Activated T-cell treated with anti-CD3 and anti-CD28 coated beads, Interleukin-2, amount 50 U/mL, for 24 hours (primary cell): Measurements from ENCODE around the gene TBX10.

ENCODE experiments used
- DNase-seq: peaks from one replicate; pipeline ENCODE4 v3.0.0-alpha.2; 2020
- H3K27ac Mint-ChIP-seq: 2 replicates; pipeline ENCODE4 v1.8.0; 2020; ENCODE audit warnings: mild to moderate bottlenecking, mixed read lengths
- H3K27me3 Mint-ChIP-seq: 2 replicates; pipeline ENCODE4 v1.8.0; 2020; ENCODE audit warnings: mixed read lengths
- H3K36me3 Mint-ChIP-seq: 2 replicates; pipeline ENCODE4 v1.8.0; 2020; ENCODE audit warnings: low read depth, mixed read lengths
- H3K4me1 Mint-ChIP-seq: 2 replicates; pipeline ENCODE4 v1.8.0; 2020; ENCODE audit warnings: low read depth, mixed read lengths
- H3K4me3 Mint-ChIP-seq: 2 replicates; pipeline ENCODE4 v1.8.0; 2020; ENCODE audit warnings: mild to moderate bottlenecking, moderate library complexity, mixed read lengths
- H3K9me3 Mint-ChIP-seq: 2 replicates; pipeline ENCODE4 v1.8.0; 2020; ENCODE audit warnings: mixed read lengths

Gene TBX10

DNA sequence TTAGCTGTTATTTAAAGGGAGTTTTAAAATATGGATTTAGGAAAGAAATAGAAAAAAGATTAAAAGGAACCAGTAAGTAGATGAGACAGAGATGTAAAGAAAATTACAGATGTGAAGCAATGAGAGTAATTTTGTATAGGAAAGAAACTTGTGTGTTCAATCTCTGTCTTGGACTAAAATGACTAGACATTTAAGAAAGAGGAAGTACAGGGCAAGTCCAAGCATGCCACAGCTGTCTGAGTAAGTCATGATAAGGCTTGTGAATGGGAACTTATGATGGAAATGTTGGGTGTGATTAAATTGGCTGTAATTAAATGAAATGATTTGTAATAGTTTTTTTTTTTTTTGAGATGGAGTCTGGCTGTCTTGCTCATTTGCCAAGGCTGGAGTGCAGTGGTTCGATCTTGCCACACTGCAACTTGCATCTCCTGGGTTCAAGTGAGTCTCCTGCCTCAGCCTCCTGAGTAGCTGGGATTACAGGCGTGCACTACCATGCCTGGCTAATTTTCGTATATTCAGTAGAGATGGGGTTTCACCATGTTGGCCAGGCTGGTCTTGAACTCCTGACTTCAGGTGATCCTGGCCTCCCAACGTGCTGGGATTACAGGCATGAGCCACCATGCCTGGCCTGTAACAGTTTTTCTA is 16.8 kb upstream of the TBX10 start:
- Mint-ChIP-seq H3K27me3 (no peaks in the 10 kb centered on the region), H3K9me3 (no peaks in the 10 kb centered on the region), H3K36me3 (no peaks in the 10 kb centered on the region), H3K27ac (no peak overlapping the region), H3K4me3 (no peak overlapping the region), H3K4me1 (peaks cover 13% of the 10 kb centered on the region)
- DNase-seq, result no peak

- no peak overlapping the region for H3K4me3 Mint-ChIP-seq
- H3K4me1 Mint-ChIP-seq, result peaks cover 30% of the 10 kb centered on the region
- DNase-seq, result peak; percentile 3
- H3K36me3 Mint-ChIP-seq, result no peaks in the 10 kb centered on the region
- no peaks in the 10 kb centered on the region for H3K9me3 Mint-ChIP-seq
- no peaks in the 10 kb centered on the region for H3K27me3 Mint-ChIP-seq
- H3K27ac Mint-ChIP-seq, result no peak overlapping the region
These were observed 14.7 kb upstream of the TBX10 start for GRCh38 chr11:67654225-67654624.

DNA sequence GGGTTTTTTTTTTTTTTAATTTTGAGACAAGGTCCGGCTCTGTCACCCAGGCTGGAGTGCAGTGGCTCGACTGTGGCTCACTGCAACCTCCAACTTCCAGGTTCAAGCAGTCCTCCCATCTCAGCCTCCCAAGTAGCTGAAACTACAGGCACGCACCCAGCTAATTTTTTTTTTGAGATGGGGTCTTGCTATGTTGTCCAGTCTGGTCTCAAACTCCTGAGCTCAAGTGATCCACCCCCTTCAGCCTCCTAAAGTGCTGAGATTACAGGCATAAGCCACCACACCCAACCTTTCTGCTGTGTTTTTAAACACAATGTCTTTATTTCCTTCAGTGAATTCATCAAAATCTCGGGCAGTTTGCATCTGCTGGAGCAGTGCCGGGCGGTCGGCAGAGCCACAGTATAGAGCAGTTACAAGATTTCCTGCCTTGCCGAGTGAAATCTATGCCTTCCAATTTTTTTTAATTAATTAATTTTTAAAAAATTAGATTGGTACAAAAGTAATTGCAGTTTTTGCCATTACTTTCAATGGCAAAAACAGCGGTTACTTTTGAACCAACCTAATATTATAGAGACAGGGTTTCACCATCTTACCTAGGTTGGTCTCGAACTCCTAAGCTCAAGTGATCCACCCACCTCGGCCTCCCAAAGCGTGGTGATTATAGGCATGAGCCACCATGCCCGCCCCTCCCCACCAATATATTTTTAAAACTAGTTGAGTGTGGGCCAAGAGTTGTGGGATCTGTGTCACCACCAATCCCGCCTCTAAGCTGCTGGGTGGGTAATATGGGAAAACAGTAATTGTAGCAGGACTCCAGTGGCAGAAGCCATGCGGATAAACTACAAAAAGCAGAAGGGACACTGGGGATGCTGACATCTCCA is 13.6 kb upstream of the TBX10 start:
- H3K9me3 Mint-ChIP-seq, result no peaks in the 10 kb centered on the region
- peak; percentile 5 for DNase-seq
- no peak overlapping the region for H3K4me3 Mint-ChIP-seq
- peaks cover 38% of the 10 kb centered on the region for H3K4me1 Mint-ChIP-seq
- H3K36me3 Mint-ChIP-seq, result no peaks in the 10 kb centered on the region
- H3K27ac Mint-ChIP-seq, result no peak overlapping the region
- no peaks in the 10 kb centered on the region for H3K27me3 Mint-ChIP-seq

GRCh38 chr11:67651976-67652781 is 12.6 kb upstream of the TBX10 start:
- no peak overlapping the region for H3K27ac Mint-ChIP-seq
- H3K36me3 Mint-ChIP-seq, result no peaks in the 10 kb centered on the region
- peaks cover 39% of the 10 kb centered on the region for H3K4me1 Mint-ChIP-seq
- H3K9me3 Mint-ChIP-seq, result no peaks in the 10 kb centered on the region
- no peak for DNase-seq
- no peak overlapping the region for H3K4me3 Mint-ChIP-seq
- H3K27me3 Mint-ChIP-seq, result no peaks in the 10 kb centered on the region

GRCh38 chr11:67649634-67650510 is 10.3 kb upstream of the TBX10 start:
- Mint-ChIP-seq H3K36me3 (no peaks in the 10 kb centered on the region), H3K4me1 (peaks cover 50% of the 10 kb centered on the region), H3K27me3 (peaks cover 4% of the 10 kb centered on the region), H3K27ac (peak overlapping the region; percentile 92), H3K4me3 (peak overlapping the region; percentile 82), H3K9me3 (no peaks in the 10 kb centered on the region)
- no peak for DNase-seq

DNA sequence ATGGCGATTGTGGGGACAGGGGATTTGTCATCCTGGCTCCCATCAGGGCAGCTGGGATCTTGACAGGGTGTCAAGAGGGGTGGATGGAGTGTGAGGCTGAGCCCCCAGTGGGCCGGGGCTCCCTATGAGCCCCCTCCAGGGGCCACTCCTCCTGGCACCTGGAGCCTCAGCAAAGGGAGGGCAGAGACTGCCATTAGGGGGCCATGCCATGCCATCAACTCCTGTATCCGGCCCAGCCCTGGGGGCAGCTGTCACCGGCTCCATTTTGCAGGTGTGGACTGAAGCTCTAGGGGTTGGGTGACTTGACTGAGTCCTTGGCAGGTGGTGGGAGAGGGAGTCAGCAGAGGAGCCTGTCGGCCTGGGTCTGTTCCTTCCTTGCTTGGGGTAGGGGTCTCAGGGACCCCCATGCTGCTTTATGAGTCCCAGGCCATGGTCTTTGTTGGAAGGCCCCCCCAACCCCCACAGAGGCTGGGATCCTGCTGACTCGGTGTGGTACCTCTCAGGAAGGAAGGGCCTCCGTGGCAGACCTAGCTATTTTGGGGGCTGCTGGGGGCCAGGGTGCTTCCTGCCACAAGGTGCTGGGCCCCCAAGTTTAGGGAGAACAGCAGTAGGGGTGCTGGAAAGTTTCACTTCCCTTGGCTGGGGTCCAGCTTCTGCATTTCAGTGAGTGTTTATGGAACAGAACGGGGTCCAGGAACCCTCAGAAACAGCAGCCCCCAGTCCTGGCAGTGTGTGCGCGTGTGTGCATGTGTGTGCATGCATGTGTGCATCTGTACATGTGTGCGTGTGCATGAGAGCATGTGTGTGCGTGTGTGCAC is 9.4 kb upstream of the TBX10 start:
- Mint-ChIP-seq H3K27ac (no peak overlapping the region), H3K4me1 (peaks cover 50% of the 10 kb centered on the region), H3K4me3 (no peak overlapping the region), H3K27me3 (peaks cover 4% of the 10 kb centered on the region), H3K36me3 (no peaks in the 10 kb centered on the region), H3K9me3 (peaks cover 2% of the 10 kb centered on the region)
- no peak for DNase-seq

- H3K9me3 Mint-ChIP-seq, result peaks cover 3% of the 10 kb centered on the region
- H3K27ac Mint-ChIP-seq, result peak overlapping the region; percentile 29
- peaks cover 4% of the 10 kb centered on the region for H3K27me3 Mint-ChIP-seq
- peak; percentile 64 for DNase-seq
- no peaks in the 10 kb centered on the region for H3K36me3 Mint-ChIP-seq
- H3K4me3 Mint-ChIP-seq, result no peak overlapping the region
- peaks cover 50% of the 10 kb centered on the region for H3K4me1 Mint-ChIP-seq
These were observed 8.7 kb upstream of the TBX10 start for GRCh38 chr11:67648140-67648795.

GRCh38 chr11:67647471-67647870 is 7.9 kb upstream of the TBX10 start:
- Mint-ChIP-seq H3K36me3 (no peaks in the 10 kb centered on the region), H3K4me1 (peaks cover 50% of the 10 kb centered on the region), H3K27ac (no peak overlapping the region), H3K4me3 (no peak overlapping the region), H3K9me3 (peaks cover 3% of the 10 kb centered on the region), H3K27me3 (peaks cover 4% of the 10 kb centered on the region)
- no peak for DNase-seq

GRCh38 chr11:67646535-67647336 is 7.2 kb upstream of the TBX10 start:
- H3K36me3 Mint-ChIP-seq, result no peaks in the 10 kb centered on the region
- H3K4me3 Mint-ChIP-seq, result no peak overlapping the region
- H3K27me3 Mint-ChIP-seq, result peaks cover 4% of the 10 kb centered on the region
- peak overlapping the region; percentile 72 for H3K27ac Mint-ChIP-seq
- DNase-seq, result peak; percentile 58
- peaks cover 50% of the 10 kb centered on the region for H3K4me1 Mint-ChIP-seq
- H3K9me3 Mint-ChIP-seq, result peaks cover 3% of the 10 kb centered on the region

- Mint-ChIP-seq H3K27ac (peak overlapping the region; percentile 72), H3K27me3 (peaks cover 4% of the 10 kb centered on the region), H3K4me3 (no peak overlapping the region), H3K9me3 (peaks cover 3% of the 10 kb centered on the region), H3K4me1 (peaks cover 48% of the 10 kb centered on the region), H3K36me3 (no peaks in the 10 kb centered on the region)
- DNase-seq, result no peak
These were observed 6.2 kb upstream of the TBX10 start for GRCh38 chr11:67645521-67646461.

GRCh38 chr11:67644472-67645418 is 5.2 kb upstream of the TBX10 start:
- H3K27ac Mint-ChIP-seq, result no peak overlapping the region
- DNase-seq, result no peak
- peaks cover 4% of the 10 kb centered on the region for H3K27me3 Mint-ChIP-seq
- H3K36me3 Mint-ChIP-seq, result no peaks in the 10 kb centered on the region
- H3K9me3 Mint-ChIP-seq, result peaks cover 3% of the 10 kb centered on the region
- H3K4me3 Mint-ChIP-seq, result no peak overlapping the region
- peaks cover 41% of the 10 kb centered on the region for H3K4me1 Mint-ChIP-seq
